KOPT-K1 (cell line): ENCODE data around the gene DHRS13.
"Not testable (repeated sequence)": the region's sequence is repeated elsewhere in the genome, so short reads cannot be mapped to it uniquely, and the experiment has no call there.

Source experiments
- H3K27ac ChIP-seq: fragments of 200-600 bp; sonication (generic); 2 replicates; pipeline ENCODE4 v1.5.1; 2016; ENCODE audit warnings: antibody characterized with exemption, mild to moderate bottlenecking, low read depth, low read length; ENCODE audit not compliant: poor library complexity, severe bottlenecking
- H3K36me3 ChIP-seq: fragments of 200-600 bp; sonication (generic); 2 replicates; pipeline ENCODE4 v1.5.1; 2017; ENCODE audit warnings: antibody characterized with exemption, mild to moderate bottlenecking, low read length, moderate library complexity; ENCODE audit not compliant: insufficient read depth
- H3K9me3 ChIP-seq: fragments of 200-600 bp; sonication (generic); 2 replicates; pipeline ENCODE4 v1.5.1; 2017; ENCODE audit warnings: antibody characterized with exemption, low read length, mild to moderate bottlenecking; ENCODE audit not compliant: insufficient read depth, poor library complexity, severe bottlenecking

The DHRS13 gene

DNA sequence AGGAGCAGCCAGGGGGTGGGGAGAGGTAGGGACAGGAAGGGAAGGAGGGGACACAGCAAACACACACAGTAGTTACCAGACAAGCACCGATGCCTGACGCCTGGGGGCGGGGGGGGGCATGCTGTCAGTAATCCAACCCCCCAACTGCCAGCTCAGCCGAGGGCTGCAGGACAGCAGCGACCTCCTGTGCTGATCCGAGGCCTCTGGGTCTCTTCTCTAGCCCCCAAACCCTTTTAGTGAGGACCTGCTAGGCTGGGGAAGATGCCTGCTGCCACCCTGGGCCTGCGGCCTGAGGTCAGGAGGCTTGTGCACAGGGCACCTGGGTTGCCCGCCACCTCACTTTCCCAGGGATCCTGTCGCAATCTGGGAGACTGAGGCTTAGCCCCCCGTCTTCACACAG, 16.9 kb downstream of the DHRS13 start:
- Histone ChIP-seq H3K27ac (no peak overlapping the region), H3K36me3 (peaks cover 17% of the 10 kb centered on the region; the same call in 1 of the 2 replicates), H3K9me3 (no peaks in the 10 kb centered on the region)

DNA sequence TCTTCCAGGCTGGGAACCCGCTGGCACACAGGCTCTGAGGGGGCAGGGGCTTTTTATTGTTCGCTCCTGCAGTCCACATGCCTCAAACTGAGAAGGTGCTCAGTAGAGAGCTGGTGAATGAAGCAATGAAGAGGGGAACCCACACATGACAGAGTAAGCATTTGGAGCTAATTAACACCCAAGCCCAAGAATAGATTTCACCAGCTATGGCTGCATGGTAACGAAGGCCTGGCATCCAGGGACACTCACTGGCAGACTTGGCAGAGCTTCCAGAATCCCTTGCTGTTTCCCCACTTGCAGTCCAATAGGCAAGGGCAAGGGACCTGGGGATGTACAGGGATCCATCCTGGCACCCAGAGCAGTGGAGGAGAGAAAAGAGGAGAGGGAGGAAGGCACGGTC, 17.5 kb downstream of the DHRS13 start:
- Histone ChIP-seq H3K27ac (no peak overlapping the region), H3K36me3 (peaks cover 23% of the 10 kb centered on the region; the same call in 1 of the 2 replicates)

DNA sequence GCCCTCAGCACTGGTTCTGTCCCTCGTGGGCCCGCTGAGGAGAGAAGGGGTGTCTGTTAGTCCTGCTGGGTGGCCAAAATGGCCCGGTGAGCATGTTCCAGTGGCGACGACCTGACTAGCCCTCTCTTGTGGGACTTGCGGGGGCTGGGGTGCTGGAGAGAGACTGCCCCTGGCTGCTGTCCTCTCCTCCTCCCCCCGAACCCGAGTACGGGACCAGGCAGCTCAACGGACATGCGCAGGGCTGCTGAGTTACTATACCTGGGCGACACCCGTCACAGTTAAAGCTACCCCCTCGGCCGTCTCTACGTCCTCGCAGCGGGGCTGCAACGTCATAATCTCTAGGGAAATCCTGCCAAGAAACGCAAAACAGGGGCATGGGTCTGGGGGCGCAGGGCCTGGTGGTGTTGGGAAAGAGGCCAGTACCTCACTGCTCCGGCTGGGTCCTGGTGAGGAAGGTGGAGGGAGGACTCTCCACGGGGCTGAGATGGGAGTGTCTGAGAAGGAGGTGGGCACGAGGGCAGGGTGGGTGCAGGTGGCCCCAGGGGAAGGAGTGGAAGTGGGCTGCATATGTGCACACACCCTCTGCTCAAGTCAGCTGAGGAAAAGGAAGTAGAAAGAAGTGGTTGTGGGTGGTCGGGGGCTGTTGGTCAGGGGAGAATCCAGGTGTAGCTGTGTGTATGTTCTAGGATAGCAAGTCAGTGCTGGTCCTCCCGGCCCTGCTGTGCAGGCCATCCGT, 18.7 kb downstream of the DHRS13 start:
- peaks cover 34% of the 10 kb centered on the region; the same call in 1 of the 2 replicates for H3K36me3 ChIP-seq
- H3K27ac ChIP-seq, result no peak overlapping the region
- no peaks in the 10 kb centered on the region for H3K9me3 ChIP-seq

More for the DNA sequence above, 17.5 kb downstream of the DHRS13 start:
- no peaks in the 10 kb centered on the region for H3K9me3 ChIP-seq

DNA sequence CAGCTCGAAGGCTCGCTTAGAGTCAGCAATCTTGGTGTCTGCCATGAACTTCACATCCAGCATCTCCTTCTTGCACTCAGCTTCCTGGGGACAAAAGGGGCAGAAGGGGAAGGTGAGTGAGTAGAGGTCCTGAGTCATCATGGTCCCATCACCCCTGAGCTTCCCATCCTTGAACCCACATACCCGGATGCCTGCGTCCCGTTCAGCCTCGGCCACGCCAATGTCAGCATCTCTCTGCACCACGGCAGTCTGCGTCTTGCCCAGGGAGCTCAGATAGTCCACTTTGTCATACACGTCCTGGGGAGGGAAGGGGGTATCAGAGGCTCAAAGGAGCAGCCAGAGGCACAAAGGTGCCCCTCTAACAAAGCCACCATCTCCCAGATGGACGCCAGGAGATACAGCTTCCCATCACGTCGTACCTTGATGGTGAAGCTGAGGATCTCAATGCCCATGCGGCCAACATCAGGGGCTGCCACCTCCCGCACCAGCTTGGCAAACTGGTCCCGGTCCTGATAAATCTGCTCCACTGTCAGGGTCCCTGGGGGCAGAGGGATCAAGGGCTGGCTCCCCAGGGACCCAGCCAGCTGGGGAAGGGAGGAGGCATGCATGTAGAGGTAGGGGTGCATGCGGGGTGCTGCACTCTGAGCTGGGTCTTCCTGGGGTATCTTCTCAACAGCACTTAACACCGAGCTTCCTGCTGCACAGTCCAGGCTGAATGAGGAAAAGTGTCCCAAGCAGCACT, 20.6 kb downstream of the DHRS13 start:
- Histone ChIP-seq H3K9me3 (no peaks in the 10 kb centered on the region), H3K27ac (no peak overlapping the region), H3K36me3 (peaks cover 34% of the 10 kb centered on the region; the same call in 1 of the 2 replicates)

DNA sequence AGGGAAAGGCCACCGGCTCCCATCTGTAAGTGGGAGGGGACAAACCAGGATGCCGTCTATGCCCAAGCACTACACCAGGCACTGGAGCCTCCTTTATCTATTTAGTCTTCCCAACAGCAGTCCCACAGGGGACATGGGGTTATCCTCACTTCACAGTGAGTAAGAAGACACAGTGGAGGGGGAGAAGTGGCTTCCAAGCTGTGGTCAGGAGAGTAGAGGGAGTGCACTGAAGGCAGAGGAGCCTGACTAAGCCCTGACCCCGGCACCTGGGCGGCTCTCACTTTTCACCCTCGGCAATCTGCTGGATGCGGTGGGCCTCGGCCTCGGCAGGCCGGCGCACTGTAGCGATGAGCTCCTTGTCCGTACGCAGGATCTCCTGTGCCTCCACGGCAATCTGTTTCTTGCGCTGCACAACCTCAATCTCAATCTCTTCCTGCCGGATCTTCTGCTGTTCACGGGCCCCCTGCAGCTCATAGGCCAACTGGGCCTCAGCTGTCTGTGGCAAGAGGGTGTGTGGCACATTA, 21.3 kb downstream of the DHRS13 start:
- peaks cover 34% of the 10 kb centered on the region; the same call in 1 of the 2 replicates for H3K36me3 ChIP-seq

DNA sequence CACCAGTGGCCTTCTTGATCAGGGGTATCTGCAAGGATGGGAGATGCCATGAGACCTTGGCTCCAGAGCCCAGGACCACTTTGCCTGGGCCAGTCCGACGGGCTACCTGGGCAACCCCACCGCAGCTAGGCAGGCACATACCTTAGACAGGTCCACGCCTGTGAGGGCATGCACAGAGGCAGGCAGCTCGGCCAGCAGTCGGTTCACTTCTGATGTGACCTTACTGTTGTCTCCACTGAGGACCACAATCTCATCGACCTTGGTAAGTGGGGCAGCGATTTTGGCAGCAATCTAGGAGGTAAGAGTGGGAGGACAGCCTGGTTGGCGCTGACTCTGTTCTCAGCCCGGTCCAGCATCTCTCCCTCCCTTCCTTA, 22.3 kb downstream of the DHRS13 start:
- no peak overlapping the region for H3K27ac ChIP-seq
- H3K9me3 ChIP-seq, result no peaks in the 10 kb centered on the region
- peaks cover 34% of the 10 kb centered on the region; the same call in 1 of the 2 replicates for H3K36me3 ChIP-seq

More for the DNA sequence above, 21.3 kb downstream of the DHRS13 start:
- Histone ChIP-seq H3K27ac (no peak overlapping the region), H3K9me3 (no peaks in the 10 kb centered on the region)

DNA sequence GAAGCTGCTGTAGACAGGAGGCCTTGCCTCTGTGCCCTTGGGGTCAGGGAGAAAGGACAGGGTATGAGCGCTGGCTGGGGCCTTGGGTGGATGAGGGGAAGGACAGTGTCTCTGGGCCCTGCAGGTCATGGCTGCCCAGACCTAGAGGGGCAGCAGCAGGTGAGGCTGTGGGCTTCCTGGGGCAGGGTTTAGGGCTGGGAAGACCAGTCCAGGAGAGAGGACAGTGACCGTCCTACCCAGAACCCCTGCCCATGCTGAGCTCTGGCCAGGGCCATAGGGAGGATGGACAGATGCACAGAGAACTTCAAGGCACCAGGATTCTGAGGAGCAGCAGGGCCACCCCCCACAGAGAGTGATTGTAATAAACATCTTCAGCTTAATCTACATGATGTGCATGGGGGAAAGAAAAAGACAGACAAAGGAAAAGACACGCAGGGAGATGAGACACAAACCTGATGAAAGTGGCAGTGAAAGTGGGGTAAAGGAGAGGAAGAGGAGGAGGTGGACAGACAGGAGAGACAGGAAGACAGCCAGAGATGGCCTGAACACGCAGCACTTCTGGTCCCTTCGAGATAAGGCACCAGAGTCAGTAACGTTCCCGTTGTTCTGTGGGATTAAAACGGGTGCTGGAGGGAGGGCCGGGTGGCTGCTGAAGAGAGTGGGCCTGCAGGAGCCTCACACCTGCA, 22.9 kb downstream of the DHRS13 start:
- H3K27ac ChIP-seq, result no peak overlapping the region
- peaks cover 34% of the 10 kb centered on the region; the same call in 1 of the 2 replicates for H3K36me3 ChIP-seq
- no peaks in the 10 kb centered on the region for H3K9me3 ChIP-seq

DNA sequence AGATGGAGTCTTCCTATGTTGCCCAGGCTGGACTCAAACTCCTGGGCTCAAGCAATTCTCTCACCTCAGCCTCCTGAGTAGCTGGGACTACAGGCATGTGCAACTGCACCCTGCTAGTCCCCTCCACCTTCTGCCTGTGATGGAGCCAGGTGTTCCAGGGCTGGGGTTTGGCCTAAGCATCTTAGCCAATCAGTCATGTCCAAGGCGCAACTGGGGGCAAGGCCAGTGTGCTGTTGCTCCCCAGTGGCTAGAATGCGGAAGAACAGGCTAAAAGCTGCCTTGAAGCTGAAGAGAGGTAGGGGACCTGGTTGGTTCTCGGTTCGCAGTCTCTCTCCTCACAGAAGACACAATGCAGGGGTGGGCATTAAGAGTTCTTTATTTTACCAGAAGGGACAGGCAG, 23.9 kb downstream of the DHRS13 start:
- Histone ChIP-seq H3K9me3 (no peaks in the 10 kb centered on the region), H3K36me3 (peaks cover 34% of the 10 kb centered on the region; the same call in 1 of the 2 replicates), H3K27ac (no peak overlapping the region)

DNA sequence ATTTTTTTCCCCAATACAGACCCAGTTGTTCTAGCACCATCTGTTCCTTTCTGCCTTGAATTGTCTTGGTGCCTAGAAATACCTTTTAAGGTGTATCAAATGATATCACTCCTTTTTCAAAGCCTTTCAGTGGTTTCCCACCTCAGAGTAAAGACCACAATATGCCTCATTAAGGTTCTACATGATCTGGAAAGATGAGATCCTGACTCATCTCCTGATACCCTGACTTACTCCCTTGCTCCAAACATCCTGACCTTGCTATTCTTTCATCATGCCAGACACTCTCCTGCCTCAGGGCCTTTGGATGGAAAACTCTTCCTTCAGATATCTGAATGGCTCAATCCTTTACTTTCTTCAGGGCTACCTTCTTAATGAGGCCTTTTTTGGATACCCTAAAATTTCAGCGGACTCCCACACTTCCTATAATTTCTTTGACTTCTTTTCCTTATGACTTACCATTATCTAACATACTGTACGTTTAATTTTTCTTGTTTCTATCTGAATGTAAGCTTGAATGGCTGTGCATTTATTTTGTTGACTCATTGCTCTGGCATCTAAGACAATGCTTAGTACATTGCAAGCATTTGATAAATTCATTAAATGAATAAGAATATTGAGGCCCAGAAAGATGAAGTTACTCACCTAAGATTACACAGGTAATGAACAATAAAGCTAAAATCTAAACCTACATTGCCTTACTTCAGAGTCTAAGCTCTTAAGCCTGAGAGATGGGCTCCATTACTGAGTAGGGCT, 24.5 kb downstream of the DHRS13 start:
- Histone ChIP-seq H3K9me3 (no peaks in the 10 kb centered on the region), H3K36me3 (peaks cover 34% of the 10 kb centered on the region; the same call in 1 of the 2 replicates), H3K27ac (no peak overlapping the region)

DNA sequence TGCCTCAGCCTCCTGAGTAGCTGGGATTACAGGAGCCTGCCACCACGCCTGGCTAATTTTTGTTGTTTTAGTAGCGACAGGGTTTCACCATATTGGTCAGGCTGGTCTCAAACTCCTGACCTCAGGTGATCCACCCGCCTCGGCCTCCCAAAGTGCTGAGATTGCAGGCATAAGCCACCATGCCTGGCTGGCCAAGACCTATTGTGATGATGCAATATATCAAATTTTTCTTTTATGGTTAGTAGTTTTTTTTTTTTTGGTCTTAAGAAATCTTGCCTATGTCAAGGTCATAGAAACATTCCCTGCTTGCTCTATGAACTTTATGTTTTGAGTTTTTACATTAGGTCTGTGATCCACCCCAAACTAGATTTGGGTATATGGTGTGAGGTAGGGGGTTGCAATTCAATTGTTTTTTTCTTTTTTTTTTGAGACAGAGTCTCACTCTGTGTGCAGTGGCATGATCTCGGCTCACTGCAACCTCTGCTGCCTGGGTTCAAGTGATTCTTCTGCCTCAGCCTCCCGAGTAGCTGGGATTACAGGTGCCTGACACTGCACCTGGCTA, 25.6 kb downstream of the DHRS13 start:
- not testable (repeated sequence) for H3K9me3 ChIP-seq, H3K27ac ChIP-seq
- H3K36me3 ChIP-seq, result peaks cover 26% of the 10 kb centered on the region; the same call in 1 of the 2 replicates

DNA sequence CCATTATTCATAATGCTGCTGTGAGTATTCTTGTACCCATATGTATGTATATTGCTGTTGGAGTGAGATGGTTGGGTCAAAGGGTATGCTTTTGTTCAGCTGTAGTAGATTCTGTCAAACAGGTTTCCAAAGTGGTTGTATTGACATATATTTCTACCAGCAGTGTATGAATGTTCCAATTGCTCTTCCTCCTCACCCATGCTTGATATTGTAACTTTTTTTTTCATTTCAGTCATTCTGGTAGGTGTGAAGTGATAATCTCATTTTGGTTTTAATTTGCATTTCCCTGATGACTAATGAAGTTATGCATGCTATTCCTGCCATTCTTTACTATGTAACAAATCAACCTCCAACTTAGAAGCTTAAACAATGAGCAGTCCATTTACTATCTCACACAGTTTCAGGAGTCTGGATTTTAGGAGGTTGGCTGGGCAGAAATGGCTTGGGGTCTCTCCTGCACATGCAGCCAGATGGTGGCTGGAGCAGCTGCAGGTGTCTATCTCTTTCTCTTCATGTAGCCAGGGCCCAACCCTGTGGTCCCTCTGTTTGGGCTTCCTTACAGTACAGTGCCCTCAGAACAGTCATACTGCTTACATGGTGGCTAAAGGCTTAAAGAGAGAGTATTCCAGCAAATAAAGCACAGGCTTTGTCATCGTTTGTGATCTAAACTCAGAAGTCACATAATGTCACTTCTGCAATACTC, 26.9 kb downstream of the DHRS13 start:
- Histone ChIP-seq H3K36me3 (peaks cover 17% of the 10 kb centered on the region; the same call in 1 of the 2 replicates), H3K9me3 (no peaks in the 10 kb centered on the region)

DNA sequence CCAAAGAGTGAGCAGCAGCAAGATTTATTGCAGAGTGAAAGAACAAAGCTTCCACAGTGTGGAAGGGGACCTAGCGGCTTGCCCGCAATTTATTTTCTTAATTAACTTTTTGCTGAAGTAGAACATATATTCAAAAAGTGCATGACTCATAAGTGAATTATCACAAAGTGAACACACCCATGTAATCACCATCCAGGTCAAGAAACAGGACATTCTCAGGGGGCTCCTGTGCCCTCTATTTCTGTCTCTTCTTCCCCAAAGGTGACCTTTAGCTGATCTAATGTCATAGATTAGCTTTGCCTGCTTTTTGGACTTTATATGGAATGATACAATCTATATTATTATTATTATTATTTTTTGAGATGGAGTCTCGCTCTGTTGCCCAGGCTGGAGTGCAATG, 28.1 kb downstream of the DHRS13 start:
- peaks cover 4% of the 10 kb centered on the region; the same call in 1 of the 2 replicates for H3K36me3 ChIP-seq
- H3K9me3 ChIP-seq, result no peaks in the 10 kb centered on the region
- H3K27ac ChIP-seq, result no peak overlapping the region

More for the DNA sequence above, 26.9 kb downstream of the DHRS13 start:
- H3K27ac ChIP-seq, result no peak overlapping the region

DNA sequence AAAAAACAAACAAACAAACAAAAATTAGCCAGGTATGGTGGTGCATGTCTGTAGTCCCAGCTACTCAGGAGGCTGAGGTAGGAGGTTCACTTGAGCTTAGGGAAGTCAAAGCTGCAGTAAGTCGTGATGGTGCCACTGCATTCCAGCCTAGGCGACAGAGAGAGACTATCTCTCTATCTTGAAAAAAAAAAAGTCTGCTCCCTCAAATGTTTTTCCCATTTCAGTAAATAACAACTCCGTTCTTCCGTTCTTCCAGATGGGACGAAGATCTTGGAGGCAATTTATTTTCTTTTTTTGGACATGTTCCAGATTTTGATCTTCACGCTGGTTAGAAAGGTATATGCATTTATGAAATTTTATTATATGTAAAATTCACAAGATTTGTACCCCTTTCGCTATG, 29.0 kb downstream of the DHRS13 start:
- H3K9me3 ChIP-seq, result no peaks in the 10 kb centered on the region
- no peak overlapping the region for H3K27ac ChIP-seq
- H3K36me3 ChIP-seq, result no peaks in the 10 kb centered on the region
